ENCODE measurements around the gene LMF1.
"Not testable (repeated sequence)": the region's sequence is repeated elsewhere in the genome, so short reads cannot be mapped to it uniquely, and the experiment has no call there.

The LMF1 gene

DNA sequence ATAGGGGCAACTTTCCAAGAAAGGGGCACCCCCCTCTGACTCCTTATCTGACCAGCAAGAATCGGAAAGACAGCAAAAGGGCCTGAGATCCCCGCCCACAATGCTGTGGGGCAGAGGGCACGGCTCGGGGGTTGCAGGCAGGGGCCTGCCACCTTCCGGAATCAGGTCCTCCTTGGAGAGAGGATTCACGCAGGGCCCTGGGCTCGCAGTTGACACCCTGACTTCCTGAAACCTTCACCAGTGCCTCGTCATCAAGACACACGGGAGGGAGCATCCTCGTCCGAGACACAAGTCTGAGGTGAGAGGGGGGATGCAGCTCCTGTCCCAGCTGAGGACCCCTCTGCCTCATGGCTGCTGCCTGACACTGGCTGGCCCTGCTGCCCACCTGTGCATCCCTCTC is 81.2 kb downstream of the LMF1 start:
- no peak for DNase-seq (ENCODE audit: low read depth)
- TF ChIP-seq CTCF (IDR thresholded peaks at IDR 0.05; ENCODE audit: control insufficient read depth, extremely low read depth, insufficient read depth), result no peak
- H3K4me3 ChIP-seq (ENCODE audit: low read depth, low read length), result no peak overlapping the region

- DNase-seq (ENCODE audit: low read depth), result no peak
- TF ChIP-seq CTCF (IDR thresholded peaks at IDR 0.05; ENCODE audit: control insufficient read depth, extremely low read depth, insufficient read depth), result no peak
- no peak overlapping the region for H3K4me3 ChIP-seq (ENCODE audit: low read depth, low read length)
Observed at GRCh38 chr16:888901-889570, 81.7 kb downstream of the LMF1 start.

- DNase-seq (ENCODE audit: low read depth); H3K4me3 ChIP-seq (ENCODE audit: low read depth, low read length): not testable (repeated sequence)
Observed at GRCh38 chr16:888456-888855, 82.3 kb downstream of the LMF1 start.

DNA sequence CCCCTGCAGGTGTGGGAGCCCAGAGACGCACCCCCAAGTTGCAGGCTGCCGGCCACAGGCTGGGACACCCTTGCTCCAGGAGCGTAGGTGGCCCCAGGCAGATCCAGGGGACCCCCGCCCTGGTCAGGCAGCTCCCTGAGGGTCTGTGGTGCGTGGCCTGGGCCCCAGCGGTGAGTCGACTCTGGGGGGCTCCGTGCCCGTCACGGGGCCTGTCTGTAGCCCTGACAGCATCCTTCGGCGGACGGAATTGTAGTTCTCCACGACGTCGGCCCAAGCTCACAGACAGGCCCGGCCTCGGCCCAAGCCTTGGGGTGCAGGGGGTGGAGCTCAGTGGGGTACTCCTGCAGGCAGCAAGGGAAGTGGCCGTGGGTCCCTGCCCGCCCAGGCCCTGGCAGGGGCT is 82.9 kb downstream of the LMF1 start:
- no peak for TF ChIP-seq CTCF (IDR thresholded peaks at IDR 0.05; ENCODE audit: control insufficient read depth, extremely low read depth, insufficient read depth)
- H3K4me3 ChIP-seq (ENCODE audit: low read depth, low read length), result no peak overlapping the region
- no peak for DNase-seq (ENCODE audit: low read depth)

DNA sequence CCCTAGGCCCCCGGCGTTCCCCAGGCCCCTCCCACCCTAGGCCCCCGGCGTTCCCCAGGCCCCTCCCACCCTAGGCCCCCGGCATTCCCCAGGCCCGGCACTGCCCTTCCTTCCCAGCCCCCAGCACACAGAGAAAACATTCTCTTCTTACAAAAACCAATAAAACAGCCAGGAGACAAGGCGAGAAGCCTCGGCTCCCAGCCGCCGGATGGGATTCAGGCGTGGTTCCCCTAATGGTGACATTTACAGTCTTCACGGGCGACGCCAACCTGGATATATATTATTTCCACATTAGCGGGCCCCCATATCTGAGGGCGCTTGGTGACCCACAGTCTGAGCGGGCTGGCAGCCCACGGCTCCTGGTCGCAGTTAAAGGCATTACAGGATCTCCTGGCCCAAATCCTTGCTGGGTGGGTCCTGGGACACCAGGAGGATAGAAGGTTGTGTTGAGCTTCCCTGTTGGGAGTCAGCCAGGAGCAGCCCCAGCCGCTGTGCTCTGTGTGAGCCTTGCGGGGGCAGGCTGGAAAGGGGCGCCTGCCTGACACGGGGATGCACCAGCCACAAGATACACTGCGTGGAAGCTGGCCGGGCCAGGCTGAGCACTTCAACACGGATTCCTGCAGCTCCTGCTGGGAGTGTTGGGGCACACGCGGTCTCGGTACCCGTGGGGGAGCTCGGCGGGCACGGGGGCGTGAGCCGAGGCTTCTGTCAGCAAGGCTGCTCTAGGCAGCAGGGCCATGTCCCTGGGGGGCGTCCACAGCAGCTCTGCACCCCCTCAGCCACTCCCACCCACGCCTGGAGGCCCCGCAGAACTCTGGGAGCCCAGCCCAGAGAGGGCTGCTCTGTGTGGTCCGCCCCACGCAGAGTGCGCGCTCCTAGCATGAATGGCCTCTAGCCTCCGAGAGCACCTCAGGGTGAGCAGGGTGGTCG is 83.7 kb downstream of the LMF1 start:
- no peak for DNase-seq (ENCODE audit: low read depth)
- TF ChIP-seq CTCF (IDR thresholded peaks at IDR 0.05; ENCODE audit: control insufficient read depth, extremely low read depth, insufficient read depth), result no peak
- H3K4me3 ChIP-seq (ENCODE audit: low read depth, low read length), result no peak overlapping the region

DNA sequence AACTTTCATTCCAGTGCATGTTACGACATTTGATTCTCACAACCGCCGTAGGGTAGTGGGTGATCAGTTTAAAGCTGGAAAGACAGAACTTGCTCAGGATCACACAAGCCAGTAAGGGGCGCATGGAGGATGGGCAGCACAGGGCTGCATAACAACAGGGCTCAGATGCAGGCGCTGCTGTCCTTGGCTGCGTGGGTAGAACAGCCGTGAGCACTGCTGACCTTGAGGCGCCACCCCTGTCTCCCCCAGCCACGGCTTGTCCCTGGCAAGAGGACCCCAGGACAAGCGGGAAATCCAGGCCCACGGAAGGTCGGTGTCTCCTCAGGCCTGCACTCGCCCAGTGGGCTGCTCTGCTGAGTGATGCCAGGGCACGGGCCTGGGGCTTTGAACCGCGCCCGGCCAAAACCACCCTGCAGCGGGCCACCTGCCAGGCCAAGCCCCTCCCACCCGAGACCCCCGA is 84.7 kb downstream of the LMF1 start:
- DNase-seq (ENCODE audit: low read depth), result no peak
- H3K4me3 ChIP-seq (ENCODE audit: low read depth, low read length), result no peak overlapping the region
- TF ChIP-seq CTCF (IDR thresholded peaks at IDR 0.05; ENCODE audit: control insufficient read depth, extremely low read depth, insufficient read depth), result no peak

- H3K4me3 ChIP-seq (ENCODE audit: low read depth, low read length), result no peak overlapping the region
- DNase-seq (ENCODE audit: low read depth), result no peak
- no peak for TF ChIP-seq CTCF (IDR thresholded peaks at IDR 0.05; ENCODE audit: control insufficient read depth, extremely low read depth, insufficient read depth)
Observed at GRCh38 chr16:885391-885790, 85.4 kb downstream of the LMF1 start.

Data from LNCaP clone FGC (cell line).